Pancreas (tissue), 10 donors: ENCODE results near the gene HEATR1. TPM values are rescaled to one million over a fixed set of nuclear protein-coding genes. Genes with fewer than 3 reads are reported as not detected.

Experiments
- ATAC-seq, 4 donors: fragments of 200-7000 bp; cut with Tn5 transposase; one replicate each; pipeline versions ENCODE4 v1.8.0 to v1.9.1; 2020; ENCODE audit warnings: mild to moderate bottlenecking in 4 of 4, moderate library complexity in 4 of 4
- DNase-seq, 6 donors: peaks; one replicate each; pipeline ENCODE4 v3.0.0-alpha.2; 2020
- FAIRE-seq: peaks from 2 replicates; lab custom pipeline; 2012; peaks lifted over from hg19 to GRCh38; lab: Jason Lieb, UNC
- H3K27ac ChIP-seq, 4 donors: fragments of 200-600 bp; sonication (generic); 1 replicate in 3 of 4; 2 replicates in 1 of 4; pipeline versions ENCODE4 v1.5.0 to v1.8.0; 2020
- H3K27me3 ChIP-seq, 4 donors: fragments of 200-600 bp; one replicate each; pipeline ENCODE4 v1.8.0; 2021
- H3K36me3 ChIP-seq, 3 donors: fragments of 200-600 bp; sonication (generic) in 1 of 3; one replicate each; pipeline versions ENCODE4 v1.5.0 to v1.8.0; 2020 to 2021
- H3K4me1 ChIP-seq, 3 donors: fragments of 200-600 bp; one replicate each; pipeline ENCODE4 v1.8.0; 2021
- H3K4me3 ChIP-seq, 4 donors: fragments of 200-600 bp; sonication (generic) in 2 of 4; one replicate each; pipeline versions ENCODE4 v1.5.0 to v1.8.0; 2020 to 2021
- H3K9me3 ChIP-seq, 4 donors: fragments of 200-600 bp; one replicate each; pipeline ENCODE4 v1.8.0; 2021
- WGBS, 2 donors: extraction: QIAGEN DNeasy Blood & Tissue Kit; methylation state at CpG; one replicate each; pipeline ENCODE4 v1.1.7; 2013; 5-methylcytosine and 5-hydroxymethylcytosine counted together
- intact Hi-C, 3 donors: fragments of 100-400 bp; cut with DNase I; formaldehyde crosslinking; loops; one replicate each; pipeline versions ENCODE4 v1.11.1 to v1.14.2; 2022
- polyA plus RNA-seq, 2 donors: library from polyadenylated mRNA; stranded (reverse); fragments of 200-250 nt; gene quantifications; one replicate each; pipeline ENCODE4 v1.2.3, GENCODE V29; 2013
- total RNA-seq, 6 donors: library from RNA; stranded (reverse); fragmentation: NEBNext Ultra II Directional in 4 of 6; extraction: Animal tissue kit (Norgen Biotek cat#: 25700) in 4 of 6; gene quantifications; one replicate each; pipeline versions ENCODE4 v1.2.1 to v1.2.4, GENCODE V29; 2021 to 2023
- TF ChIP-seq, protein P1 (sequence below), 4 donors: fragments of 200-600 bp; sonication (generic) in 3 of 4; IDR thresholded peaks; one replicate each; pipeline versions ENCODE4 v1.5.0 to v1.8.0; 2021; ENCODE audit warnings: antibody characterized with exemption in 4 of 4
- donor health status: healthy with polysubstance abuse.
- donor health status: DM: no; HTN: no; CAD: no; lungs with moderate emphysema.
- donor health status: DM: no; HTN: no; CAD: no.
- donor health status: control.
- donor health status: control.
- donor health status: Bipolar disorder and iron deficiency.
- donor health status: DM: yes; HTN: yes; CAD: no.
- donor health status: DM: no; HTN: no; CAD: no.
- donor health status: DM: no; HTN: no; CAD: no.
- donor health status: DM: yes; HTN: yes; CAD: no.

Gene HEATR1
- total and polyA plus RNA-seq, 8 donors = 4.1 to 21.2 (median 15.2) TPM

DNA sequence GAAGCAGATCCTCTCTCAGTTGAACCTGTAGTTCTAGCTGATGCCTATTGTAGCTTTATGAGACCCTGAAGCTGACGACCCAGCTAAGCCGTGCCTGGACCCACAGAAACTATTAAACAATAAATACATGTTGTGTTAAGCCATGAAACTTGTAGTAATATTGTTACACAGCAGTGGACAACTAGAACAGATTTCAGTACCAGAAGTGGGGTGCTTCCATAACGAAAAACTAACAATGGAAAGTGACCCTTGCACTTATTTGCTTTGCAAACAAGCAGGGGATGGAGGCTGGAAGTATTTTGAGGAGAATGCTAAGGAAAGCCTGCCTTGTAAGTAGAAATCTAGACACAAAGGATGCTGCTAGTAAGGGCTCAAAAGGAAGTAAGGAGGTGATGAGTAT is 18.1 kb upstream of the HEATR1 start:
- H3K9me3 ChIP-seq = no peaks in the 10 kb centered on the region
- no peaks in the 10 kb centered on the region for H3K4me1 ChIP-seq
- no peaks in the 10 kb centered on the region for H3K27me3 ChIP-seq
- WGBS, 2 donors = 37% methylated on average over 3 of the region's 3 CpGs
- FAIRE-seq (no peak), DNase-seq (no peak), ATAC-seq (no peak)
- H3K4me3 ChIP-seq = no peak overlapping the region
- TF ChIP-seq, protein P1, sequence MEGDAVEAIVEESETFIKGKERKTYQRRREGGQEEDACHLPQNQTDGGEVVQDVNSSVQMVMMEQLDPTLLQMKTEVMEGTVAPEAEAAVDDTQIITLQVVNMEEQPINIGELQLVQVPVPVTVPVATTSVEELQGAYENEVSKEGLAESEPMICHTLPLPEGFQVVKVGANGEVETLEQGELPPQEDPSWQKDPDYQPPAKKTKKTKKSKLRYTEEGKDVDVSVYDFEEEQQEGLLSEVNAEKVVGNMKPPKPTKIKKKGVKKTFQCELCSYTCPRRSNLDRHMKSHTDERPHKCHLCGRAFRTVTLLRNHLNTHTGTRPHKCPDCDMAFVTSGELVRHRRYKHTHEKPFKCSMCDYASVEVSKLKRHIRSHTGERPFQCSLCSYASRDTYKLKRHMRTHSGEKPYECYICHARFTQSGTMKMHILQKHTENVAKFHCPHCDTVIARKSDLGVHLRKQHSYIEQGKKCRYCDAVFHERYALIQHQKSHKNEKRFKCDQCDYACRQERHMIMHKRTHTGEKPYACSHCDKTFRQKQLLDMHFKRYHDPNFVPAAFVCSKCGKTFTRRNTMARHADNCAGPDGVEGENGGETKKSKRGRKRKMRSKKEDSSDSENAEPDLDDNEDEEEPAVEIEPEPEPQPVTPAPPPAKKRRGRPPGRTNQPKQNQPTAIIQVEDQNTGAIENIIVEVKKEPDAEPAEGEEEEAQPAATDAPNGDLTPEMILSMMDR (IDR thresholded peaks at IDR 0.05) = no peak
- intact Hi-C loops = no loop called here
- H3K27ac ChIP-seq = no peak overlapping the region
- H3K36me3 ChIP-seq = no peaks in the 10 kb centered on the region

DNA sequence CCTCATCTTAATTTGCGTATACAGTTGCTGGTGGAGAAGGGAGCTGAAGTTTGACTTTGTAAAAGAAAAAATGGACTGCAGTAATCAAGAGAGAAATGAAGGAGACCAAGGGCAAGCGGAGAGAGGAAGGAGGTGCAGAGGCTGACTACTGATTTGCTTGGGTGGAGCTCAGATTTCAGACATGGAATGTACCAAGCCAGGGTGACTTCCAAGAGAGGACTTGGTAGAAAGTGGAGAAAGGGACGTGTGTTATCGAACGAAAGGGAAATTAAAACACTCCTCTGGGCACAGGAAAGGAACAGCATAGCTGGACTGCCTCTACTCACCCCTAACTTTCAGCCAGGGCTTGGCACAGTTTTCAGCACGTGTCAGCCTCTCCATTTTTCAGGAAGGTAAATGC is 15.1 kb upstream of the HEATR1 start:
- H3K4me1 ChIP-seq = no peaks in the 10 kb centered on the region
- DNase-seq (no peak), FAIRE-seq (no peak), ATAC-seq (no peak)
- H3K27me3 ChIP-seq = no peaks in the 10 kb centered on the region
- no peak overlapping the region for H3K4me3 ChIP-seq
- intact Hi-C loops = loop anchor here in 1 of 3 donors (10.0 kb wide), 1 partner anchor 935 kb away; no protein-coding TSS in a partner anchor
- no peaks in the 10 kb centered on the region for H3K9me3 ChIP-seq
- no peak overlapping the region for H3K27ac ChIP-seq
- TF ChIP-seq, protein P1 (IDR thresholded peaks at IDR 0.05) = no peak
- 71 to 80% methylated on average over 6 of the region's 6 CpGs for WGBS, 2 donors
- no peaks in the 10 kb centered on the region for H3K36me3 ChIP-seq

DNA sequence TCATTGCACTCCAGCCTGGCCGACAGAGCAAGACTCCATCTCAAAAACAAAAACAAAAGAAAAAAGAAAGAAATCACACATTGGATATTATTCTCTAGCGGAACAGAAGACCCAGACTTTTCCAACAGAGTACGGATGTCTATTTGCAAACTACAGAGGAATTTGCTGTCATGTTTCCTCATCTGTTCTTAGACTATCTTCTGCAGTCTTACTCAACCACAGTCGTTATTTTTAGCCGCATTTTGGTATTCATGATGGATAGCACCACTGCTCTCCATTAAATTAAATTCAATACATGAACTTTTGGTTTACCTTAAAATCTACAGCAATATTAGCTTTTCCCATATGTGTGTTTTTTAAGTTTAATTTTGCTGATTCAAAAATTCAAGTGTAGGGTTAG is 14.2 kb upstream of the HEATR1 start:
- ATAC-seq (no peak), FAIRE-seq (no peak), DNase-seq (no peak)
- Histone ChIP-seq H3K4me1 (no peaks in the 10 kb centered on the region), H3K27ac (no peak overlapping the region), H3K27me3 (no peaks in the 10 kb centered on the region), H3K36me3 (no peaks in the 10 kb centered on the region), H3K9me3 (no peaks in the 10 kb centered on the region), H3K4me3 (no peak overlapping the region)
- TF ChIP-seq, protein P1 (IDR thresholded peaks at IDR 0.05) = no peak
- intact Hi-C loops = loop anchor here in 1 of 3 donors (10.0 kb wide), 1 partner anchor 936 kb away; no protein-coding TSS in a partner anchor
- 75 to 80% methylated on average over 5 of the region's 5 CpGs for WGBS, 2 donors

DNA sequence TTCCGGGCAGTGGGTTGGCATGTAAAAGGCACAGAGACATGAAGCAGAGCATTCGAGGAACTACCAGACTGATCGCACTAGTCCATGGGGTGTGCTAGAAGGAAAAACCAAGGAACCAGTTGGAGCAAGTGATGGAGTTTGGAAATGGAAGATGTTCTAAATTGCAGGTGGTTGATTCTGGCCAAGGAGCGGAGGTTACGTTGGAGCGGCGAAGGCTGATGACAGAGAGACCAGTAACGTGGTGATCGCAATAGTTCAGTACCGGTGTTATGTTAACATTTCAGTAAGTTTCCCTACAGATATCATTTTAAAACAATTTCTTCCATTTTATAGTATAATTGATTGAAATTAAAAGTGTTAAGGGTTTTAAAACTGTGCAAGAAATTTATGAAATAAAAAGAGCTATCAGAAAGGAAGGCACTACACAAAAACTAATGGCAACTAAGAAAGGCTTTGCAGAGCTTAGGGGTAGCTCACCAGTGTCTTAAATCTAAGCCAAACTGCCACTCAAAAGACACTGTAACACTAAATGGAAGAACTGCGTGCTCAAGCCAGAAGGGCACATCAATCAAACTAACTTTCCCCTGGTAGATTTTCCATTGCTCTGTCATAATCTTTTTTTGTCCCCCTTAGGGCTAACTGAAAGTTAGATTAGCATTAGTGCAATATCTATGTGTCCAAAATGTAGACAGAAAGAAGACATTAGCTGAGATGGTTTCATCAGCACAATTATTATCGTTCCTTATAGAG is 11.3 kb upstream of the HEATR1 start:
- 86 to 87% methylated on average over 12 of the region's 12 CpGs for WGBS, 2 donors
- Histone ChIP-seq H3K36me3 (no peaks in the 10 kb centered on the region), H3K9me3 (no peaks in the 10 kb centered on the region), H3K4me3 (no peak overlapping the region), H3K4me1 (no peaks in the 10 kb centered on the region), H3K27ac (no peak overlapping the region), H3K27me3 (no peaks in the 10 kb centered on the region)
- TF ChIP-seq, protein P1 (IDR thresholded peaks at IDR 0.05) = no peak
- FAIRE-seq (no peak), DNase-seq (no peak), ATAC-seq (no peak)
- intact Hi-C loops = loop anchor here in 1 of 3 donors (10.0 kb wide), 1 partner anchor 939 kb away; no protein-coding TSS in a partner anchor

DNA sequence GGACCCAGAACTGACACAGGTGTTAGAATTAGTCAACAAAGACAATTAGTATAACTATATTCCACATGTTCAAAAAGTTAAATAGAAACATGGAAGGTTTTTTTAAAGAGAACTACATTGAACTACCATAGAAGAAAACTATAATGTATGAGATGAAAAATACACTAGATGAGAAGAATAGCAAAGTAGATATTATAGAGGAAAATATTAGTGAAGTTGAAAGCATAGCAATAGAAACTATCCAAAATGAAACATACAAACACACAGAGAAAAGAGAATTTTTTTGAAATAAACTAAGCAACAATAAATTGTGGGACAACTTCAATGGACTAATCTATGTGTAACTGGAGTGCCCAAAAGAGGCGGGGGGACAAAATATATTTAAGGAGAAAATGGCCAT is 8.0 kb upstream of the HEATR1 start:
- H3K36me3 ChIP-seq = no peaks in the 10 kb centered on the region
- H3K27me3 ChIP-seq = no peaks in the 10 kb centered on the region
- TF ChIP-seq, protein P1 (IDR thresholded peaks at IDR 0.05) = no peak
- DNase-seq (no peak), FAIRE-seq (no peak), ATAC-seq (no peak)
- WGBS, 2 donors = 96 to 100% methylated on average over 1 of the region's 1 CpG
- H3K9me3 ChIP-seq = no peaks in the 10 kb centered on the region
- no peak overlapping the region for H3K4me3 ChIP-seq
- no peak overlapping the region for H3K27ac ChIP-seq
- intact Hi-C loops = loop anchor here in 1 of 3 donors (10.0 kb wide), 1 partner anchor 942 kb away; no protein-coding TSS in a partner anchor
- H3K4me1 ChIP-seq = peaks cover 0 to 8% (median under 1%) of the 10 kb centered on the region in 3 donors
